Left lung (tissue), 14 donors: ENCODE data around the gene VPS52. TPM values are rescaled to one million over a fixed set of nuclear protein-coding genes. Genes with fewer than 3 reads are reported as not detected.

Experiments
- ATAC-seq: fragments of 200-7000 bp; cut with Tn5 transposase; one replicate; pipeline ENCODE4 v1.9.1; 2020; ENCODE audit warnings: moderate library complexity
- DNase-seq, 4 donors: peaks; one replicate each; pipeline ENCODE4 v3.0.0-alpha.2; 2013 to 2020
- H3K27ac ChIP-seq, 2 donors: fragments of 200-600 bp; sonication (generic) in 1 of 2; one replicate each; pipeline versions ENCODE4 v1.5.0 to v1.8.0; 2020 to 2021
- H3K27me3 ChIP-seq, 2 donors: fragments of 200-600 bp; sonication (generic) in 1 of 2; one replicate each; pipeline versions ENCODE4 v1.5.0 to v1.8.0; 2020 to 2021
- H3K36me3 ChIP-seq, 2 donors: fragments of 200-600 bp; sonication (generic) in 1 of 2; one replicate each; pipeline versions ENCODE4 v1.5.0 to v1.8.0; 2020 to 2021
- H3K4me1 ChIP-seq, 2 donors: fragments of 200-600 bp; one replicate each; pipeline ENCODE4 v1.8.0; 2021
- H3K4me3 ChIP-seq, 2 donors: fragments of 200-600 bp; sonication (generic) in 1 of 2; one replicate each; pipeline versions ENCODE4 v1.5.0 to v1.8.0; 2020 to 2021; ENCODE audit warnings: mild to moderate bottlenecking in 1 of 2
- H3K9me3 ChIP-seq, 2 donors: fragments of 200-600 bp; sonication (generic) in 1 of 2; one replicate each; pipeline versions ENCODE4 v1.5.0 to v1.8.0; 2020 to 2021
- CTCF ChIP-seq, 2 donors: fragments of 200-600 bp; sonication (generic) in 1 of 2; IDR thresholded peaks; one replicate each; pipeline versions ENCODE4 v1.5.0 to v1.8.0; 2021; ENCODE audit warnings: antibody characterized with exemption in 2 of 2
- intact Hi-C, 2 donors: fragments of 100-400 bp; cut with DNase I; formaldehyde crosslinking; loops; one replicate each; pipeline versions ENCODE4 v1.11.2 to v1.14.2; 2022
- long read RNA-seq, 12 donors: library from polyadenylated mRNA in 2 of 12; unstranded in 2 of 12; transcript quantifications; one replicate each; pipeline ENCODE4 v2.0.0 and lab custom pipeline, GENCODE V29; 2019 to 2026
- polyA plus RNA-seq, 6 donors: library from polyadenylated mRNA; unstranded; fragments of 120-200 nt; gene quantifications; one replicate each; pipeline ENCODE4 v1.2.1, GENCODE V29; 2013; ENCODE audit not compliant: insufficient read length in 6 of 6
- total RNA-seq, 2 donors: library from RNA; stranded (reverse); fragmentation: NEBNext Ultra II Directional; extraction: Animal tissue kit (Norgen Biotek cat#: 25700); gene quantifications; one replicate each; pipeline ENCODE4 v1.2.1, GENCODE V29; 2021
- donor health status: DM: no; HTN: yes; CAD: no.
- donor health status: DM: no; HTN: no; CAD: no.

VPS52 gene
- total RNA-seq, result 10 to 100 TPM; 46.2 to 54.2 TPM
- 10 to 100 TPM; 75.7 to 92.5 (median 86.3) TPM for polyA plus RNA-seq
- long read RNA-seq, donor 1, transcript VPS52-222 (4 exons, 743 nt), result major isoform, 21 of 9,567 reads
- long read RNA-seq, donor 1, partial matches to known transcripts, result 8,890 of 9,567 reads
- long read RNA-seq, donor 1, other reads (novel, unspliced or antisense), result 652 of 9,567 reads
- long read RNA-seq, donor 2, transcript VPS52-222 (4 exons, 743 nt), result major isoform, 13 of 23 reads
- long read RNA-seq, donor 2, partial matches to known transcripts, result 5 of 23 reads
- long read RNA-seq, donor 2, other reads (novel, unspliced or antisense), result 0 of 23 reads
- long read RNA-seq, donor 3, transcript VPS52-222 (4 exons, 743 nt), result major isoform, 6 of 8,203 reads
- long read RNA-seq, donor 3, partial matches to known transcripts, result 1,078 of 8,203 reads
- long read RNA-seq, donor 3, other reads (novel, unspliced or antisense), result 7,114 of 8,203 reads
- long read RNA-seq, donor 4, partial matches to known transcripts, result 2 of 5 reads
- long read RNA-seq, donor 4, other reads (novel, unspliced or antisense), result 2 of 5 reads
- long read RNA-seq, donor 5, transcript VPS52-222 (4 exons, 743 nt), result major isoform, 17 of 7,447 reads
- long read RNA-seq, donor 5, partial matches to known transcripts, result 1,145 of 7,447 reads
- long read RNA-seq, donor 5, other reads (novel, unspliced or antisense), result 6,277 of 7,447 reads
- long read RNA-seq, donor 6, transcript VPS52-222 (4 exons, 743 nt), result major isoform, 6 of 9,186 reads
- long read RNA-seq, donor 6, partial matches to known transcripts, result 1,237 of 9,186 reads
- long read RNA-seq, donor 6, other reads (novel, unspliced or antisense), result 7,939 of 9,186 reads
- long read RNA-seq, donor 7, transcript VPS52-222 (4 exons, 743 nt), result major isoform, 5 of 6,461 reads
- long read RNA-seq, donor 7, transcript VPS52-212 (20 exons, 2,960 nt), result major isoform, 5 of 6,461 reads
- long read RNA-seq, donor 7, partial matches to known transcripts, result 6,101 of 6,461 reads
- long read RNA-seq, donor 7, other reads (novel, unspliced or antisense), result 350 of 6,461 reads
- long read RNA-seq, donor 8, transcript VPS52-222 (4 exons, 743 nt), result major isoform, 15 of 5,814 reads
- long read RNA-seq, donor 8, partial matches to known transcripts, result 682 of 5,814 reads
- long read RNA-seq, donor 8, other reads (novel, unspliced or antisense), result 5,111 of 5,814 reads
- long read RNA-seq, donor 9, result 0 reads
- long read RNA-seq, donor 10, partial matches to known transcripts, result 2 of 4 reads
- long read RNA-seq, donor 10, other reads (novel, unspliced or antisense), result 1 of 4 reads
- long read RNA-seq, donor 11, transcript VPS52-212 (20 exons, 2,960 nt), result minor isoform, 7 of 3,572 reads
- long read RNA-seq, donor 11, transcript VPS52-222 (4 exons, 743 nt), result major isoform, 11 of 3,572 reads
- long read RNA-seq, donor 11, partial matches to known transcripts, result 3,394 of 3,572 reads
- long read RNA-seq, donor 11, other reads (novel, unspliced or antisense), result 156 of 3,572 reads
- long read RNA-seq, donor 12, transcript VPS52-222 (4 exons, 743 nt), result major isoform, 13 of 30 reads
- long read RNA-seq, donor 12, partial matches to known transcripts, result 13 of 30 reads
- long read RNA-seq, donor 12, other reads (novel, unspliced or antisense), result 0 of 30 reads

DNA sequence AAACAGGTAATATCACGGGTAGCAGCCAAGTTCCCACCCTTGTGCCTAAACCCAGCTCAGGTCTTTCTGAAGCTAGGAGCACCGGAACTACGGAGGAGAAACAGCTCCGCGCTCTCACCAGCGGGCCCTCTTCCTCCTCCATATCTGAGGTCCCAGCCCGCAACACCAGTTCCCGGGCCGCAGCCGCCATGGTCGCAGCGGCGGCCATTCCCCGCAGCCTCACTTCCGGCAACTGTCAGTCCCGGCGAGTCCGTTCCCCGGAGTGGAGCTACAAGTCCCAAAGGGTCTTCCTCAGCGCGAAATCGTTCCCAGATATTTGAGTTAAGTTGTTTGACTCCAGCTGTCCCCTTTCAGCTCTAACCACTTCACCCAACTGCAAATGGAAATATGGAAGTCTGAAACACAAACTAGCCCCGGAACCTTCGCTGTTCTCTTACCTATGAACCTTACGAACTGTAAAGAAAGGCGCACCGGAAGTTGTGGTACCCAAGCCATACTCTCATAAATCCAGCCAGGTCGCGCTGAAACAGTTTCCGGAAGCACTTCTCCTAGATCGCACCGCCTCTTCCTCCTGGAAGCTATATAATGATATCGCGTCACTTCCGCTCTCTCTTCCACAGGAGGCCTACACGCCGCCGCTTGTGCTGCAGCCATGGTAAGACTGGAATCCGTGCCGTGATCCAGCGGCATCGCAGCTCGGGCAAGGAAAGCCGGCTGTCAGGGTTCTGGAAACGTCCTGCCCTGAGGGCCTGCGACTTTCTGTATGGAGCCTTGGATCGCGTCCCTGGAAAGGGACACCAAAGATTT, at the start of gene VPS52, which contains the start of gene RPS18:
Gene VPS52, minus strand, starts transcription at position 409 of the 807 bp plus-strand sequence. Its CDS starts 201 bp downstream, at position 208.
Gene RPS18, plus strand, starts transcription at position 608 of the 807 bp plus-strand sequence. Its CDS starts 45 bp downstream, at position 653.
- ATAC-seq (peak; percentile 92), DNase-seq (peak; percentile 91 to 98 (median 96))
- no peaks in the 10 kb centered on the region for H3K9me3 ChIP-seq
- peaks cover 41 to 57% of the 10 kb centered on the region in 2 donors for H3K4me1 ChIP-seq
- peak within 1 kb of the TSS; percentile 94 to 98 for H3K27ac ChIP-seq
- intact Hi-C loops, result no loop called here
- H3K36me3 ChIP-seq, result peaks cover 0 to 63% of the 10 kb centered on the region in 2 donors
- TF ChIP-seq CTCF (IDR thresholded peaks at IDR 0.05), result no peak
- no peaks in the 10 kb centered on the region for H3K27me3 ChIP-seq
- peak within 1 kb of the TSS; percentile 69 to 87 for H3K4me3 ChIP-seq

DNA sequence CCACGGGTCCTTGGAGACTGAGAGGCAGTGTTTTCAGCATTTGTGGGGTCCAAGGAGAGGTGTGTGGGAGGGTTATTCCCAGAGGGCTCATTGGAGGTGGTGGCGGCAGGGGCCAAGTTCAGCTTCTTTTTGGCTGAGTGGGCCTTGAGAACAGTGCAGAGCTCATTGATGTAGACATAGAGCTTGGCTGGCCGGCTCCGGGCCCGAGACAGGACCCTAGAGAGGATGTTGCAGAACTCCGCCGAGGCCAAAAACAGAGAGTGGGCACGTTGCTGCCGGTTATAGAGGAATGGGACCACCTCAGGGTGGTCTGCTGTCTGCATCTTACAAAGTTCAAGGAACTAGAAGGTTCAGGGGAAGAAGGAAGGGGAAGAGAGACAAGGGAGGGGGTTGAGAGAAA, 49.6 kb upstream of the VPS52 start:
- Histone ChIP-seq H3K4me1 (peaks cover 28 to 65% of the 10 kb centered on the region in 2 donors), H3K36me3 (peaks cover 0 to 34% of the 10 kb centered on the region in 2 donors), H3K27me3 (no peaks in the 10 kb centered on the region), H3K27ac (peak overlapping the region in 1 of 2 donors; percentile 87), H3K4me3 (peak overlapping the region in 1 of 2 donors; percentile 74), H3K9me3 (no peaks in the 10 kb centered on the region)
- intact Hi-C loops, result no loop called here
- no peak for TF ChIP-seq CTCF (IDR thresholded peaks at IDR 0.05)
- ATAC-seq (no peak), DNase-seq (no peak)

GRCh38 chr6:33320315-33321181, 48.9 kb upstream of the VPS52 start:
- Histone ChIP-seq H3K4me3 (peak overlapping the region in 1 of 2 donors; percentile 74), H3K4me1 (peaks cover 28 to 71% of the 10 kb centered on the region in 2 donors), H3K9me3 (no peaks in the 10 kb centered on the region), H3K36me3 (peaks cover 0 to 39% of the 10 kb centered on the region in 2 donors), H3K27me3 (no peaks in the 10 kb centered on the region), H3K27ac (peak overlapping the region; percentile 26 to 50)
- no peak for TF ChIP-seq CTCF (IDR thresholded peaks at IDR 0.05)
- intact Hi-C loops, result no loop called here
- no peak for ATAC-seq
- peak in 1 of 4 donors; percentile 55 for DNase-seq
